GM12878 (cell line): ENCODE data around the gene SF3B6. TPM values are rescaled to one million over a fixed set of nuclear protein-coding genes. Genes with fewer than 3 reads are reported as not detected.

Experiments used
- ATAC-seq: fragments of 200-7000 bp; cut with Tn5 transposase; 3 replicates; pipeline ENCODE4 v1.9.1; 2020; ENCODE audit warnings: mild to moderate bottlenecking, moderate library complexity
- BruUV-seq: library from RNA; stranded (reverse); fragments of 400-500 nt; replicated peaks from 2 replicates; lab custom pipeline; 2021; lab: Mats Ljungman, UMichigan
- CTCF ChIA-PET: fragments of 300-600 bp; sonication (Branson Sonifier 250); formaldehyde crosslinking; extraction: SDS; loops from one replicate; lab custom pipeline; 2021; ENCODE audit warnings: inconsistent platforms; lab: Yijun Ruan, JAX
- POLR2A ChIA-PET: fragments of 350-600 bp; formaldehyde crosslinking; extraction: SDS; loops from one replicate; lab custom pipeline; 2021; ENCODE audit warnings: inconsistent platforms; lab: Charles Lee
- RAD21 ChIA-PET: fragments of 300-600 bp; sonication (Branson Sonifier 250); formaldehyde crosslinking; loops from one replicate; lab custom pipeline; 2023; ENCODE audit warnings: antibody characterized with exemption; ENCODE audit not compliant: unreplicated experiment; lab: Charles Lee
- SMC1A ChIA-PET: fragments of 300-600 bp; sonication (Branson Sonifier 250); formaldehyde crosslinking; loops from one replicate; lab custom pipeline; 2023; ENCODE audit not compliant: unreplicated experiment, uncharacterized antibody; lab: Charles Lee
- DNase-seq: peaks from one replicate; pipeline ENCODE4 v3.0.0-alpha.2; 2011; ENCODE audit warnings: low read depth, low spot score
- FAIRE-seq: peaks from 3 replicates; lab custom pipeline; 2011; peaks lifted over from hg19 to GRCh38; lab: Jason Lieb, UNC
- H2AFZ ChIP-seq: 2 replicates; pipeline ENCODE4 v1.6.0; 2011; ENCODE audit warnings: low read depth, low read length, control low read depth; ENCODE audit not compliant: control insufficient read depth
- H3K27ac ChIP-seq: 2 replicates; pipeline ENCODE4 v1.5.1; 2011; ENCODE audit warnings: control low read depth; ENCODE audit not compliant: control insufficient read depth, insufficient read depth
- H3K27me3 ChIP-seq, 2 experiments: replicated peaks in 1 of 2; 2 replicates each; pipeline versions ENCODE4 v1.6.0 to v1.6.1; 2011; ENCODE audit warnings: low read length in 1 of 2; ENCODE audit not compliant: control insufficient read depth in 2 of 2, insufficient read depth in 2 of 2
- H3K36me3 ChIP-seq, 2 experiments: 2 replicates each; pipeline ENCODE4 v1.5.1; 2011; ENCODE audit warnings: low read length in 1 of 2; ENCODE audit not compliant: control insufficient read depth in 2 of 2, insufficient read depth in 2 of 2
- H3K4me1 ChIP-seq: 2 replicates; pipeline ENCODE4 v1.6.1; 2011; ENCODE audit warnings: mild to moderate bottlenecking, low read length, moderate library complexity, mixed read lengths; ENCODE audit not compliant: control insufficient read depth, insufficient read depth
- H3K4me2 ChIP-seq: 2 replicates; pipeline ENCODE4 v1.6.0; 2011; ENCODE audit warnings: control low read depth; ENCODE audit not compliant: control insufficient read depth, insufficient read depth
- H3K4me3 ChIP-seq: fragments of 200-600 bp; sonication (generic); 2 replicates; pipeline ENCODE4 v1.5.1; 2016
- H3K79me2 ChIP-seq: 2 replicates; pipeline ENCODE4 v1.6.0; 2011; ENCODE audit warnings: low read length; ENCODE audit not compliant: control insufficient read depth, insufficient read depth
- H3K9ac ChIP-seq: 2 replicates; pipeline ENCODE4 v1.8.0; 2011; ENCODE audit warnings: low read length, control low read depth, mixed read lengths; ENCODE audit not compliant: control insufficient read depth, insufficient read depth
- H3K9me3 ChIP-seq: replicated peaks from 3 replicates; pipeline ENCODE4 v1.5.1; 2011; ENCODE audit warnings: mild to moderate bottlenecking, low read length; ENCODE audit not compliant: control insufficient read depth, insufficient read depth
- H4K20me1 ChIP-seq: 2 replicates; pipeline ENCODE4 v1.6.0; 2011; ENCODE audit not compliant: control insufficient read depth, insufficient read depth
- ASH2L ChIP-seq: fragments of 300-600, 200-600 bp; sonication (generic); IDR thresholded peaks from 2 replicates; pipeline ENCODE4 v1.6.1; 2017; ENCODE audit warnings: low read depth, mild to moderate bottlenecking, borderline replicate concordance
- CEBPB ChIP-seq, 2 experiments: fragments of 150-350 bp in 1 of 2; IDR thresholded peaks; 2 replicates each; pipeline ENCODE4 v1.6.1; 2012 to 2014; ENCODE audit warnings: low read depth in 2 of 2, low read length in 2 of 2, borderline replicate concordance in 1 of 2, inconsistent platforms in 1 of 2
- EP300 ChIP-seq, 2 experiments: fragments of 150-350 bp in 1 of 2; IDR thresholded peaks; 2 replicates each; pipeline ENCODE4 v1.6.1; 2011 to 2012; ENCODE audit warnings: low read depth in 2 of 2, low read length in 2 of 2, borderline replicate concordance in 1 of 2, improper control_type of control experiment in 1 of 2, inconsistent platforms in 1 of 2; ENCODE audit not compliant: control insufficient read depth in 1 of 2
- FOS ChIP-seq: IDR thresholded peaks from 3 replicates; pipeline ENCODE4 v1.6.1; 2011; ENCODE audit warnings: borderline replicate concordance; ENCODE audit not compliant: insufficient read length; ENCODE audit errors: extremely low read depth
- IRF5 ChIP-seq: fragments of 450-650 bp; IDR thresholded peaks from 2 replicates; pipeline ENCODE4 v1.6.1; 2017; ENCODE audit warnings: borderline replicate concordance
- PRDM15 ChIP-seq: fragments of 450-650 bp; formaldehyde crosslinking; IDR thresholded peaks from 2 replicates; pipeline ENCODE4 v1.4.0; 2020; ENCODE audit warnings: mild to moderate bottlenecking, moderate library complexity
- REST ChIP-seq: IDR thresholded peaks from 2 replicates; pipeline ENCODE4 v1.6.1; 2012; ENCODE audit warnings: mild to moderate bottlenecking, low read depth, low read length
- SP1 ChIP-seq: IDR thresholded peaks from one replicate; pipeline ENCODE4 v1.6.1; 2011; ENCODE audit warnings: low read depth, low read length
- ZNF592 ChIP-seq: fragments of 450-650 bp; IDR thresholded peaks from 2 replicates; pipeline ENCODE4 v1.6.1; 2017; ENCODE audit warnings: mild to moderate bottlenecking, moderate library complexity
- WGBS: methylation state at CpG from one replicate; pipeline ENCODE4 v1.1.6; 2016; ENCODE audit warnings: low lambda C conversion rate; ENCODE audit not compliant: insufficient replicate concordance, insufficient coverage; ENCODE audit errors: missing lambda C conversion rate; 5-methylcytosine and 5-hydroxymethylcytosine counted together
- in situ Hi-C: fragments of 300-500 bp; cut with MboI; formaldehyde crosslinking; loops from 9 replicates; pipeline ENCODE4 v1.14.3; 2018; ENCODE audit warnings: mixed read lengths
- intact Hi-C: fragments of 100-400 bp; cut with micrococcal nuclease; formaldehyde crosslinking; loops from one replicate; pipeline ENCODE4 v1.14.2; 2022; ENCODE audit not compliant: unreplicated experiment
- polyA plus RNA-seq, 11 experiments: library from polyadenylated mRNA; depleted of rRNA in 4 of 11; unstranded in 6 of 11; stranded (reverse) in 5 of 11; fragments of >200 nt; fragmentation: Nextera tagmentation in 4 of 11; fragmentation: Illumina TruSeq in 1 of 11; extraction: Ambion mirVana in 4 of 11; extraction: Trizol in 1 of 11; gene quantifications; 1 replicate in 1 of 11; 2 replicates in 10 of 11; pipeline versions ENCODE4 v1.2.1 to v1.2.3, GENCODE V29; 2011 to 2016; ENCODE audit warnings: inconsistent platforms in 2 of 11, missing spikeins in 2 of 11, low read depth in 1 of 11
- total RNA-seq, 4 experiments: library from RNA; depleted of rRNA in 3 of 4; stranded (reverse); fragments of >200 nt in 3 of 4; fragmentation: Illumina TruSeq in 1 of 4; extraction: Trizol in 1 of 4; gene quantifications; 2 replicates each; pipeline versions ENCODE4 v1.2.1 to v1.2.3, GENCODE V29; 2013 to 2021

Gene SF3B6
- total and polyA plus RNA-seq, 10 of the 15 experiments (the other 5 are each of a cell fraction or from before 2014, with no cell fraction given) = 118 to 584 (median 270) TPM

- no TSS peak for BruUV-seq
- peaks cover 0 to 8% of the 10 kb centered on the region in 2 experiments; a peak in 3 of 4 replicates for H3K36me3 ChIP-seq
- TF ChIP-seq EP300 (IDR thresholded peaks at IDR 0.05; ENCODE audit: borderline replicate concordance in 1 of 2, control insufficient read depth in 1 of 2, low read depth in 2 of 2, low read length in 2 of 2) = no peak
- no peak for TF ChIP-seq ASH2L
- TF ChIP-seq ZNF592 = no peak
- no peak for TF ChIP-seq CEBPB (IDR thresholded peaks at IDR 0.05; ENCODE audit: borderline replicate concordance in 1 of 2, low read depth in 2 of 2, low read length in 2 of 2)
- no peak for TF ChIP-seq IRF5
- TF ChIP-seq PRDM15 (CRISPR knock-in tag) = no peak
- no peak for TF ChIP-seq SP1
- no peak for TF ChIP-seq FOS
- no peak for TF ChIP-seq REST
Observed at GRCh38 chr2:24022975-24023575, 53.1 kb downstream of the SF3B6 start.

More at GRCh38 chr2:24022975-24023575, 53.1 kb downstream of the SF3B6 start:
- Histone ChIP-seq H3K27me3 (no peaks in the 10 kb centered on the region), H2AFZ (no peak overlapping the region), H4K20me1 (no peaks in the 10 kb centered on the region), H3K4me2 (no peak overlapping the region), H3K4me3 (no peak overlapping the region), H3K9ac (no peak overlapping the region), H3K27ac (no peak overlapping the region), H3K9me3 (no peaks in the 10 kb centered on the region), H3K4me1 (no peaks in the 10 kb centered on the region), H3K79me2 (no peaks in the 10 kb centered on the region)
- ChIA-PET CTCF (no interaction called here), SMC1A (no interaction called here), RAD21 (interaction anchor here (1.3 kb wide), 1 partner anchor 61 kb away, joined by 3 read pairs; the partner anchor contains the start of gene TP53I3), POLR2A (no interaction called here)
- DNase-seq (no peak), FAIRE-seq (no peak), ATAC-seq (no peak)
- in situ Hi-C loops = no loop called here
- WGBS = 80% methylated on average over 12 of the region's 16 CpGs
- intact Hi-C loops = no loop called here
